ENCODE results near the gene MAMDC2. TPM values are rescaled to one million over a fixed set of nuclear protein-coding genes. Genes with fewer than 3 reads are reported as not detected.

Gene MAMDC2
- total RNA-seq, 4 donors from 2014 or later = 4.9 to 9.9 (median 8.7) TPM

DNA sequence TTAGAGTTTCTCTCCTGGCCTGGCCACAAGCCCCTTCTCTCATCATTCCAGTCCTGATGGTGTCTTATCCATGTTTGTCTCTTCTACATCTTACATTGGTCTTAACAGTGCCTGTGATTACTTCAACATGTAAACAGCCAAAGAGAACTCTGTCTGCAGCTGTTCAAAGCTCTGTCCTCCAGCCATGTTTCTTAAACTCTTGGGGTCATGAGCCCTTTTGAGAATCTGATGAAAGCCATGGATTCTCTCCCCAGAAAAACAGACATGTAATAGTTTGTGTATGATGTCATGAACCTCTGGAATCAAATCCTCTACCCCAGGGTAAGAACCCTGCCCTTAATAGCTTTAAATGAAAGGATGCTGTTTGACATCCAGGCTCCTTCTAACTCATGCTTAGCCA, 30.1 kb downstream of the MAMDC2 start:
- DNase-seq (no peak), ATAC-seq (no peak)
- TF ChIP-seq POLR2A (IDR thresholded peaks at IDR 0.05) = no peak
- TF ChIP-seq, protein P1, sequence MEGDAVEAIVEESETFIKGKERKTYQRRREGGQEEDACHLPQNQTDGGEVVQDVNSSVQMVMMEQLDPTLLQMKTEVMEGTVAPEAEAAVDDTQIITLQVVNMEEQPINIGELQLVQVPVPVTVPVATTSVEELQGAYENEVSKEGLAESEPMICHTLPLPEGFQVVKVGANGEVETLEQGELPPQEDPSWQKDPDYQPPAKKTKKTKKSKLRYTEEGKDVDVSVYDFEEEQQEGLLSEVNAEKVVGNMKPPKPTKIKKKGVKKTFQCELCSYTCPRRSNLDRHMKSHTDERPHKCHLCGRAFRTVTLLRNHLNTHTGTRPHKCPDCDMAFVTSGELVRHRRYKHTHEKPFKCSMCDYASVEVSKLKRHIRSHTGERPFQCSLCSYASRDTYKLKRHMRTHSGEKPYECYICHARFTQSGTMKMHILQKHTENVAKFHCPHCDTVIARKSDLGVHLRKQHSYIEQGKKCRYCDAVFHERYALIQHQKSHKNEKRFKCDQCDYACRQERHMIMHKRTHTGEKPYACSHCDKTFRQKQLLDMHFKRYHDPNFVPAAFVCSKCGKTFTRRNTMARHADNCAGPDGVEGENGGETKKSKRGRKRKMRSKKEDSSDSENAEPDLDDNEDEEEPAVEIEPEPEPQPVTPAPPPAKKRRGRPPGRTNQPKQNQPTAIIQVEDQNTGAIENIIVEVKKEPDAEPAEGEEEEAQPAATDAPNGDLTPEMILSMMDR (IDR thresholded peaks at IDR 0.05 in 4 of 5, conservative IDR thresholded peaks at IDR 0.05 in 1 of 5) = no peak
- no peak overlapping the region for H3K4me3 ChIP-seq
- no peaks in the 10 kb centered on the region for H3K9me3 ChIP-seq
- peaks cover 10 to 25% of the 10 kb centered on the region in 2 donors for H3K4me1 ChIP-seq
- H3K27ac ChIP-seq = peak overlapping the region in 1 of 4 donors; percentile 29
- H3K27me3 ChIP-seq = no peaks in the 10 kb centered on the region
- in situ Hi-C loops (cut with MboI; ENCODE audit: low sequenced_read_pairs in 4 of 4) = loop anchor here in 1 of 4 donors (25.0 kb wide), 1 partner anchor 89 kb away; no protein-coding TSS in a partner anchor
- intact Hi-C loops (cut with DNase I; ENCODE audit: low total_unique reads) = no loop called here
- no peaks in the 10 kb centered on the region for H3K36me3 ChIP-seq

DNA sequence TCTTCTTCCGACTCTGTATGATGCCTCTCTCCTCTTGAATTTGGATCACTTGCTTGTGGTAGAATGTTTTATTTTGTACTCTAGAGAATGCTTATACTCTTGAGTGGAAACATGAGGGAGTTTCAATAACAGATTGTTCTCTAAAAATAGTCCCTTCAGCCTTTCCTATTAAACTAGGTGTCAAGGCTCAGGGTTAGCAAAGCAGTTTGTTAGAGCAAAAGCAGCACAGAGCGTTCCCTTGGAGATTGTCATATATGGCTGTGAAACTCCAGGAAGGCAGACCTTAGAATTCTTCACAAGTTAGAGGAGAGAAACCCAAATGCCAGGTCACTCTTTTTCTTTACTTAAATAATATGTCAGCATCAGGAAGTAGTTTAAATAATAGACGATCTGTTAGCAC, 33.0 kb downstream of the MAMDC2 start:
- Histone ChIP-seq H3K27me3 (no peaks in the 10 kb centered on the region), H3K36me3 (no peaks in the 10 kb centered on the region), H3K4me1 (peaks cover 15 to 35% of the 10 kb centered on the region in 2 donors), H3K27ac (peak overlapping the region in 3 of 4 donors; percentile 10 to 30 (median 25)), H3K4me3 (no peak overlapping the region), H3K9me3 (no peaks in the 10 kb centered on the region)
- DNase-seq = no peak
- ATAC-seq = no peak
- intact Hi-C loops (cut with DNase I; ENCODE audit: low total_unique reads) (loop anchor here (5.0 kb wide), 1 partner anchor 64 kb away; no protein-coding TSS in a partner anchor), in situ Hi-C loops (cut with MboI; ENCODE audit: low sequenced_read_pairs in 4 of 4) (no loop called here)
- TF ChIP-seq, protein P1 (IDR thresholded peaks at IDR 0.05 in 4 of 5, conservative IDR thresholded peaks at IDR 0.05 in 1 of 5) = no peak
- no peak for TF ChIP-seq POLR2A (IDR thresholded peaks at IDR 0.05)

DNA sequence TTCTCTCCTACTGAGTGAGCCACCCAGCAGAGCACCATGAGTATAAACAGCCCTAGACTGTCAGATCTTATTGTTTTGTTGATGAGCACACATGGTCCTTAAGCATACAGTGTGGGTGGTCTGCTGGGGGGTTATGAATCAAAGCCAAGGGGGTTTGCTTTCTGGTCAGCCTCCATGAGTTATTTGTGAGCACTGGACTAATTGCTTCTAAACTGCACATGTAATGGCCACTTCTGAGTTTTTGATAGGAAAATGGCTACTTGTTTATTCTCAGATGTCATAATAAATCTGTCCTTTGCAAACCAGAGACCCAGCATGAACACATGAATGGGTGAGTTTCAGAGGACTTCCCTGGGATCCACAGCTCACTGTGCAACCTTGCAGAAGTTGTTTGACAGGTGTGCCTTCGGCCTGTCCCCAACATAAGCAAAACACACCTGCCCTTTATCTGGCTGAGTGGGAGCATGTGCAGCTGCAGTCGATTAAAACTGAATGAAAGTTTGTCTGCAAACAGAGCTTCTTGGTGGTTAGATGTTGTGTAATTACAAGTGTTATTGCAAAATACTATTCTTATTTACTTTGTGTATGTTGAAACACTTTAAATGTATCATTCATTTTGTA, 35.9 kb downstream of the MAMDC2 start:
- Histone ChIP-seq H3K9me3 (no peaks in the 10 kb centered on the region), H3K36me3 (no peaks in the 10 kb centered on the region), H3K27me3 (no peaks in the 10 kb centered on the region), H3K4me3 (no peak overlapping the region), H3K4me1 (peaks cover 19 to 35% of the 10 kb centered on the region in 2 donors), H3K27ac (peak overlapping the region; percentile 3 to 40 (median 38))
- DNase-seq = no peak
- ATAC-seq = peak; percentile 46 to 55
- in situ Hi-C loops (cut with MboI; ENCODE audit: low sequenced_read_pairs in 4 of 4) (no loop called here), intact Hi-C loops (cut with DNase I; ENCODE audit: low total_unique reads) (loop anchor here (5.0 kb wide), 1 partner anchor 67 kb away; no protein-coding TSS in a partner anchor)
- TF ChIP-seq POLR2A (IDR thresholded peaks at IDR 0.05) = no peak
- TF ChIP-seq, protein P1 (IDR thresholded peaks at IDR 0.05 in 4 of 5, conservative IDR thresholded peaks at IDR 0.05 in 1 of 5) = no peak

DNA sequence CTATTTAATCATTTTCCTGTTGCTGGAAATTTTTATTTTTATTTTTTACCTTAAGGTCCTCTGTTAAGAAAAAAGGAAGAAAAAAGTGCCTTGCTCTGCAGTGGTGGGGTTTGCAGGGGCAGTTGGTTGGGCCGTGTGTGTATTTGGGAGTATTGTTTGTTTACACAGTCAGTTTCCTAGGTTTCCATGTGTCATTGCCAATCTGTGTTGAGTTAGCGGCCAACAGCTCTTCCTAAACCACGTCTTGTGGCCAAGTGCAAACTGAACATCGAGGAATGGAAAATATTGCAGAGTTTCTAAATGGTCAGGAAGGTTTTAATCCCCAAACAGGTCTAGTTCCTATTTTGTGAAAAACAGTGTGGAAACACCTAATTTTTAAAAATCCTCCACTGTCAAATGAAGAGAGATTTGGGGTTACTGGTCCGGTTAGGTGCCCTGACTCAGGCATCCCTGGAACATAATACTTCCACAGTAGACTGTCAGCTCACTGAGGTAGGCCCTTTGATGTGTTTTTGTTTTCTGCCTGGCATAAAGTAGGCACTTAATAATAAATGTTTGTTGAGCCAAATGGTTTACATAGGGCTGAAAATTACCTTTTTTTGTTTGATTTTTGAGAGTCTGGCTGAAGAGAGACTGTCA, 37.0 kb downstream of the MAMDC2 start:
- no peak for TF ChIP-seq POLR2A (IDR thresholded peaks at IDR 0.05)
- TF ChIP-seq, protein P1 (IDR thresholded peaks at IDR 0.05 in 4 of 5, conservative IDR thresholded peaks at IDR 0.05 in 1 of 5) = no peak
- Histone ChIP-seq H3K9me3 (no peaks in the 10 kb centered on the region), H3K4me3 (no peak overlapping the region), H3K36me3 (no peaks in the 10 kb centered on the region), H3K27me3 (no peaks in the 10 kb centered on the region), H3K4me1 (peaks cover 19 to 35% of the 10 kb centered on the region in 2 donors), H3K27ac (peak overlapping the region; percentile 19 to 44 (median 26))
- ATAC-seq (peak; percentile 82 to 88), DNase-seq (peak in 1 of 2 donors; percentile 23)
- in situ Hi-C loops (cut with MboI; ENCODE audit: low sequenced_read_pairs in 4 of 4) = no loop called here
- intact Hi-C loops (cut with DNase I; ENCODE audit: low total_unique reads) = no loop called here

All from gastrocnemius medialis (tissue), 4 donors.